GM21447 (cell line): Measurements from ENCODE around the gene MGAT4A.
"Not testable (repeated sequence)": the region's sequence is repeated elsewhere in the genome, so short reads cannot be mapped to it uniquely, and the experiment has no call there.

Source experiments
- ATAC-seq: cut with Tn5 transposase; IDR thresholded peaks from one replicate; pipeline ENCODE4 v1.9.1; 2021; ENCODE audit not compliant: unreplicated experiment

The MGAT4A gene

DNA sequence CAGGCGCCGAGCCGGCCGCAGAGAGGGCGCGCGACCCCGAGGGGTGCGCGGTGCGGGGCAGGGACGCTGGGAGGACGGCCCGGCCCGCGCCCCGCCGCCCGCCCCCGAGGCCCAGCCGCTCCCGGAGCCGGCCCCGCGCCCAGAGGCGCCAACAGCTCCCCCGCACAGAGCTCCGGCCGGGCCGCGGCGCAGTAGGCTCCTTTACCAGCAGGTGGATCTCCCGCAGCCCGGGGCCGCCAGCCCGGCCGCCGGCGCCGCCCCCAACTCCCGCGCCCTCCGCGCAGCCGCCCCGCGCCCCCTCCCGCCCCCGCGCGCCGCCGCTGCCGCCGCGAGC lies 258 bp downstream of the MGAT4A start:
- ATAC-seq: peak; percentile 54

DNA sequence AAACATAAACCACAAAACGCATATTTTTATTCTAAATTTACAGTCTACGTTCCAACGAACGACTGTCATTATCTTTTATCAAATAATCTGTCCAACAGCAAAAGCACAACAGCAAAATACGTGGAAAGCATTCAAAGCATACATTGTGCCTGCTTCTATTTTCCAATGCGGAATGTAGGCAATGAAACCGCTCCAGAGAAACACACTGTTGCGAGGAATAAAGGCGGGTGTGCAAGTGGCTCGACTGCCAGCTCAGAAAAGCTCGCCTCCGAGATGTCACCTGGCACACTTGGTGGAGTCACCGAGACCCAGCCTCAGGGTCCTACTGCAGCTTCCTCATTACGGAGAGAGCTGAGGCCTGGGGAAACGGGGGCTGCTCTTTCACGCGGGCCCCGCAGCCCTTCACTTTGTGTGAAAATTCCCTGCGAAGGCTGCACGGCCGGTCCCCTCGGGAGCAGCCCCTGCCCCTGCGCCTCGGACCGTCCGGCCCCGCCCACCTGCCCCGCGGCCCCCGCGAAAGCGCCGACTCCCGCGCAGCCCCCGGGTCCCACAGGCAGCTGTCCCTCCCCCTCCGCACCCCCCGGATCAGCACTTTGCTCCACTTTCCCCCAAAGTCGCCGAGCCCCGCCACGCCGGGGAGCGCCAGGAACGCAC lies 752 bp downstream of the MGAT4A start:
- no peak for ATAC-seq

DNA sequence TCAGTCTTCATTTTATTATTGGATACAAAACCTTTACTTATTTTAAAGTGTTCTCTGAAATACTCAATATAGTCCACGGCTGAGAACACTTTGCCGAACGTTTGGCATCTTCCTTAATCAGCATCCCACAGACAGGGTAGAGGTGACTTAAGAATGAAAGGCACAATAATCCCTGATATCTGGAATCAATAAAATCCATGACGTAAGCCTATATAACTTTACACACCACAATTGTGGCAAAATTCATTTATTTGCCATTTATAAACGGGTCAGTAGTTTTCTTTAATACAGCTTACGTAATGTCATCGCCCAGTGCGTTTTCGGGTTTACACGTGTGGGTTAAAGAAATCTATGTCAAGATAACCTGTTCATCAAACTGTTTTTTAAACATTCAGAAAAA lies 1.3 kb downstream of the MGAT4A start:
- no peak for ATAC-seq

DNA sequence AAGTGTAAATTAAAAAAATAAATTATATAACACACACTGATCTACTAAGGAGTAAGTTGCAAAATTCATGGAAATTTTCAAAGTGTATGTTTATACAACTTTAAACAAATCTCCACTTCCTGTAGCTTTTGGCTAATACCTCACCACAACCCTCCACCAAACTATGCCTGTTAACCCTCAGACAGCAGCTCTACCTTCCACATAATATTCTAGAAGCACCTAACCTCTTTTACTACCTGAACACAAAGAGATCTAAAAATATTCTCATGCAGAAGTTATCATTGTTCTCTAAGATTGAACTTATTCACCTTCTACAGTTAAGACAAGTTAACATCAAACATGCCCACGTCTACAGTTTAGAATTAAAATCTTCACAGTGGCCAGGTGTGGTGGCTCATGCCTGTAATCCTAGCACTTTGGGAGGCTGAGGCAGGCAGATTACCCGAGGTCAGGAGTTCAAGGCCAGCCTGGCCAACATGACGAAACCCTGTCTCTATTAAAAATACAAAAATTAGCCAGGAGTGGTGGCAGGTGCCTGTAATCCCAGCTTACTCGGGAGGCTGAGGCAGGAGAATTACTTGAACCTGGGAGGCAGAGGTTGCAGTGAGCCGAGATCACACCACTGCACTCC lies 2.7 kb downstream of the MGAT4A start:
- ATAC-seq: not testable (repeated sequence)

GRCh38 chr2:98727369-98728087 lies 3.4 kb downstream of the MGAT4A start:
- ATAC-seq: no peak

GRCh38 chr2:98726735-98727368 lies 4.1 kb downstream of the MGAT4A start:
- no peak for ATAC-seq

DNA sequence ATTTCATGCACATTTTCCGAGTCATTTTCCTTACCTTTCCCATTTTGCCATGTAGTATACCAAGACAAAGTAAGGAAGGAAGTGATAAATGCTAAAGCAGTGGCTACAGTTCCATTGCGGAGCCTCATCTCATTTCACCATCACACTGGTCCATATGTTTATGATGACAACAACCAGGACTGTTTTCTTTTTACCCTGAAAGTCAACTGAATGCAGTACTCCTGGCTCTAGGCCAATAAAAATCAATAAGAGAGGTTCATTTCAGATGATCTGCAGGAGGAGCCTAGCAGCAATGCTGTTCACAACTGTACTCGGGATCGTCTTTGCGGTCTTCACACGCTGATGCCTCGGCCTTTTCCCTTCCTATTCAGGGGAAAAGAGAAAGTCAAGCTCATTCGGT lies 4.7 kb downstream of the MGAT4A start:
- no peak for ATAC-seq

DNA sequence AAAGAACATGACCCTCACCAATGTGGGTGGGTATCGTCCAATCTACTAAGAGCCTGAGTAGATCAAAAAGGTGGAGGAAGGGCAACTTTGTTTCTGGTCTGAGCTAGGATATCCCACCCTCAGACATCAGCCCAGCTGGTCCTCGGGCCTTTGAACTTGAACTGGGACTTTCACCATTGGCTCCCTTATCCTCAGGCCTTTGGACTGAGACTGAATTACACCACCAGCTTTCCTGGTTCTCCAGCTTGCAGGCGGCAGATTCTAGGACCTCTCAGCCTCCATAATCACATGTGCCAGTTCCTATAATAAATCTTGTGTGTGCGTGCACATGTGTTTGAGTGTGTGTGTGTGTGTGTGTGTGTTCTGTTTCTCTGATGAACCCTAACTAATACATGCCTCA lies 10.6 kb downstream of the MGAT4A start:
- no peak for ATAC-seq

GRCh38 chr2:98717621-98718020 lies 13.3 kb downstream of the MGAT4A start:
- no peak for ATAC-seq

GRCh38 chr2:98716786-98717185 lies 14.1 kb downstream of the MGAT4A start:
- ATAC-seq: no peak

DNA sequence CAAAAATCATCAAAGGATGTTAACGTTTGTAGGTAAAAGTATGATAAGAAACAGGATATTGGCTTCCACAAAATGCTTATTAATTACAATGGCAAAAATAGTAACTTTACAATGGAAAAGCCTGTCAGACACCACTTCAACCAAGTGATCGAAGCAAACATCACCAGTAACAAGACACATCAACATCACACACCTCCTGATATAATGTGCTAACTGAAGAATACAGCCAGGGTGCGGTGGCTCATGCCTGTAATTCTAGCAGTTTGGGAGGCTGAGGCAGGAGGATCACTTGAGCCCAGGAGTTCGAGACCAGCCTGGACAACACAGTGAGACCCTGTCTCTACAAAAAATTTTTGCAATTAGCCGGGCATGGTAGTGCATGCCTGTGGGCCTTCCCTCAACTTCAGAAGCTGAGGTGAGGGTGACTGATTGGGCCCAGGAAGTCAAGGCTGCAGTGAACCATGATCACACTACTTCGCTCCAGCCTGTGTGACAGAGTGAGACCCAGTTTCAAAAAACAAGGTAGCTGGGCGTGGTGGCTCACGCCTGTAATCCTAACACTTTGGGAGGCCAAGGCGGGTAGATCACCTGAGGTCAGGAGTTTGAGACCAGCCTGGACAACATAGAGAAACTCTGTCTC lies 15.0 kb downstream of the MGAT4A start:
- no peak for ATAC-seq

GRCh38 chr2:98713332-98714015 lies 17.5 kb downstream of the MGAT4A start:
- ATAC-seq: peak; percentile 83

- no peak for ATAC-seq
Measured at GRCh38 chr2:98712145-98712544, 18.8 kb downstream of the MGAT4A start.

GRCh38 chr2:98711506-98711905 lies 19.4 kb downstream of the MGAT4A start:
- no peak for ATAC-seq

GRCh38 chr2:98710734-98711133 lies 20.2 kb downstream of the MGAT4A start:
- no peak for ATAC-seq

DNA sequence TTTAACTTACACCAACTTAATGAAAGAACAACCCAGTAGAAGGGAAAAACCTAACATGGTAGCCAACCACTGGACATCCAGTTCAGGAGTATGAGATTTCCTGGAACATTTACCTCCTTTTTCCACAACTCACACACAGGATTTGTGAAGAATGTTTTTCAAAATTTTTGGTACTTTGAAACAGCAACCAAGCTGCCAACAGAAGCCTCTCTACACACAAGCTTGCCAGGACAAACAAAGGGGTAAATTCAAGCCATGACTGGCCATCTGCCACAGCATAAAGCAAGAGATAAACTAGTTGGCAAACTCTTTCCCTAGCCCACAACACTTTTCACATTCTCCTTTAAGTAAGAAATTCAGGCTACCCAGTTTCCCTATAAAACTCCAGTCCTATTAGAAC lies 21.4 kb downstream of the MGAT4A start:
- ATAC-seq: no peak

- ATAC-seq: no peak
Measured at GRCh38 chr2:98708396-98709186, 22.3 kb downstream of the MGAT4A start.

- ATAC-seq: no peak
Measured at GRCh38 chr2:98706591-98706990, 24.3 kb downstream of the MGAT4A start.

DNA sequence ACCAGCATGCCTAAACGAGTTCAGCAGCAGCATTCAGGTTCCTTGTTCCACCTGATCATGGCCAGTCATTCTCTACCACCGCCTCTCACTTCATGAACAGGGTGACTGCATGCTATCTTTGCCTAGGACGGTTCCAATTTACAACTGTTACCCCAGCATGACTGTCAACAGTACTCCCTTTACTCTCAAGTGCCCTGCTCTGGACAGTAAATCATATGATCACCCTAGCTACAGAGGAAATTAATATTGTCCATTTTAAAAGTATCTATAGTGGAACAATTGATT lies 25.7 kb downstream of the MGAT4A start:
- no peak for ATAC-seq
